ENCODE results near the gene DUSP5. TPM values are rescaled to one million over a fixed set of nuclear protein-coding genes. Genes with fewer than 3 reads are reported as not detected.

Gene DUSP5
- total RNA-seq, 4 donors from 2014 or later = 10.4 to 112 (median 17.5) TPM

- Histone ChIP-seq H3K4me1 (no peaks in the 10 kb centered on the region), H3K36me3 (no peaks in the 10 kb centered on the region), H3K4me3 (no peak overlapping the region), H3K9me3 (no peaks in the 10 kb centered on the region), H3K27me3 (no peaks in the 10 kb centered on the region), H3K27ac (no peak overlapping the region)
- TF ChIP-seq CTCF (IDR thresholded peaks at IDR 0.05) = no peak
- no peak for TF ChIP-seq POLR2A (IDR thresholded peaks at IDR 0.05)
- DNase-seq = no peak
- intact Hi-C loops (cut with DNase I; ENCODE audit: low total_unique reads) = loop anchor here (10.0 kb wide), 1 partner anchor 234 kb away; no protein-coding TSS in a partner anchor
Observed at GRCh38 chr10:110549211-110549610, 51.5 kb downstream of the DUSP5 start.

- TF ChIP-seq CTCF (IDR thresholded peaks at IDR 0.05) (no peak), POLR2A (IDR thresholded peaks at IDR 0.05) (no peak)
- intact Hi-C loops (cut with DNase I; ENCODE audit: low total_unique reads) = no loop called here
- no peaks in the 10 kb centered on the region for H3K4me1 ChIP-seq
- no peaks in the 10 kb centered on the region for H3K36me3 ChIP-seq
- DNase-seq = no peak
- no peak overlapping the region for H3K27ac ChIP-seq
- no peak overlapping the region for H3K4me3 ChIP-seq
- no peaks in the 10 kb centered on the region for H3K9me3 ChIP-seq
- H3K27me3 ChIP-seq = no peaks in the 10 kb centered on the region
Observed at GRCh38 chr10:110553905-110554304, 56.2 kb downstream of the DUSP5 start.

GRCh38 chr10:110556296-110556695 is 58.6 kb downstream of the DUSP5 start:
- Histone ChIP-seq H3K4me1 (no peaks in the 10 kb centered on the region), H3K36me3 (no peaks in the 10 kb centered on the region), H3K9me3 (no peaks in the 10 kb centered on the region), H3K27ac (no peak overlapping the region), H3K27me3 (peaks cover 0 to 5% of the 10 kb centered on the region in 2 donors), H3K4me3 (no peak overlapping the region)
- no peak for DNase-seq
- no peak for TF ChIP-seq POLR2A (IDR thresholded peaks at IDR 0.05)
- TF ChIP-seq CTCF (IDR thresholded peaks at IDR 0.05) = no peak
- intact Hi-C loops (cut with DNase I; ENCODE audit: low total_unique reads) = no loop called here

GRCh38 chr10:110556969-110557601 is 59.4 kb downstream of the DUSP5 start:
- TF ChIP-seq CTCF (IDR thresholded peaks at IDR 0.05) (peak in 3 of 4 experiments; percentile 47 to 48 (median 47)), POLR2A (IDR thresholded peaks at IDR 0.05) (no peak)
- H3K27ac ChIP-seq = no peak overlapping the region
- peaks cover 0 to 5% of the 10 kb centered on the region in 2 donors for H3K27me3 ChIP-seq
- H3K36me3 ChIP-seq = no peaks in the 10 kb centered on the region
- intact Hi-C loops (cut with DNase I; ENCODE audit: low total_unique reads) = no loop called here
- DNase-seq = peak in 1 of 2 donors; percentile 31
- no peaks in the 10 kb centered on the region for H3K4me1 ChIP-seq
- no peaks in the 10 kb centered on the region for H3K9me3 ChIP-seq
- H3K4me3 ChIP-seq = no peak overlapping the region

GRCh38 chr10:110558041-110558440 is 60.3 kb downstream of the DUSP5 start:
- no peak overlapping the region for H3K4me3 ChIP-seq
- H3K27me3 ChIP-seq = peaks cover 0 to 5% of the 10 kb centered on the region in 2 donors
- TF ChIP-seq POLR2A (IDR thresholded peaks at IDR 0.05) = no peak
- TF ChIP-seq CTCF (IDR thresholded peaks at IDR 0.05) = no peak
- H3K9me3 ChIP-seq = no peaks in the 10 kb centered on the region
- H3K27ac ChIP-seq = no peak overlapping the region
- no peaks in the 10 kb centered on the region for H3K4me1 ChIP-seq
- no peak for DNase-seq
- intact Hi-C loops (cut with DNase I; ENCODE audit: low total_unique reads) = no loop called here
- no peaks in the 10 kb centered on the region for H3K36me3 ChIP-seq

All from uterus (tissue), 4 donors.